K562 (cell line): ENCODE results near the gene PLPPR2. TPM values are rescaled to one million over a fixed set of nuclear protein-coding genes. Genes with fewer than 3 reads are reported as not detected.

Experiments
- ATF1 ChIP-seq, 2 experiments: fragments of 450-650 bp in 1 of 2; IDR thresholded peaks; 2 replicates each; pipeline ENCODE4 v1.6.1; 2016; ENCODE audit warnings: missing compliant biosample characterization in 1 of 2, missing genetic modification characterization in 1 of 2
- CHD7 ChIP-seq: fragments of 200-600 bp; sonication (generic); IDR thresholded peaks from one replicate; pipeline ENCODE4 v1.6.1; 2012; ENCODE audit warnings: mild to moderate bottlenecking, low read depth, low read length, inconsistent platforms
- FOXK2 ChIP-seq, 2 experiments: fragments of 450-650 bp; IDR thresholded peaks in 1 of 2; conservative IDR thresholded peaks in 1 of 2; 2 replicates each; pipeline ENCODE4 v1.6.1; 2016; ENCODE audit warnings: low read depth in 2 of 2, mild to moderate bottlenecking in 1 of 2
- KDM5B ChIP-seq: fragments of 200-600 bp; sonication (generic); IDR thresholded peaks from 2 replicates; pipeline ENCODE4 v1.6.1; 2012; ENCODE audit warnings: low read depth, mild to moderate bottlenecking, moderate library complexity, low read length, control low read depth, inconsistent platforms; ENCODE audit not compliant: insufficient replicate concordance
- MCM5 ChIP-seq: fragments of 450-650 bp; IDR thresholded peaks from 2 replicates; pipeline ENCODE4 v1.6.1; 2016; ENCODE audit warnings: low read depth
- NFRKB ChIP-seq: fragments of 450-650 bp; IDR thresholded peaks from 2 replicates; pipeline ENCODE4 v1.6.1; 2016; ENCODE audit warnings: low read depth
- NUFIP1 ChIP-seq: fragments of 450-650 bp; IDR thresholded peaks from 2 replicates; pipeline ENCODE4 v1.6.1; 2018; ENCODE audit not compliant: partially characterized antibody
- PTTG1 ChIP-seq: fragments of 450-650 bp; IDR thresholded peaks from 2 replicates; pipeline ENCODE4 v1.6.1; 2016; ENCODE audit warnings: low read depth, mild to moderate bottlenecking, missing genetic modification characterization, missing compliant biosample characterization
- SAFB2 ChIP-seq: fragments of 200-400 bp; formaldehyde crosslinking; IDR thresholded peaks from 2 replicates; pipeline ENCODE4 v1.6.1; 2018; ENCODE audit warnings: borderline replicate concordance, low read length, low read depth, moderate library complexity; ENCODE audit not compliant: severe bottlenecking
- SMAD1 ChIP-seq: fragments of 150-350 bp; IDR thresholded peaks from 2 replicates; pipeline ENCODE4 v1.6.1; 2014; ENCODE audit warnings: low read length, low read depth; ENCODE audit not compliant: partially characterized antibody
- ZC3H11A ChIP-seq: IDR thresholded peaks from 2 replicates; pipeline ENCODE4 v1.6.1; 2012; ENCODE audit warnings: low read depth, low read length, improper control_type of control experiment
- ZNF146 ChIP-seq: IDR thresholded peaks from one replicate; pipeline ENCODE4 v1.6.1; 2018; ENCODE audit warnings: missing compliant biosample characterization; ENCODE audit not compliant: unreplicated experiment
- ZNF431 ChIP-seq: sonication (generic); formaldehyde crosslinking; IDR thresholded peaks from 2 replicates; pipeline ENCODE4 v1.8.0; 2022; ENCODE audit warnings: mild to moderate bottlenecking, missing genetic modification reagents
- ZNF699 ChIP-seq: fragments of 250-450 bp; sonication (Bioruptor Pico); IDR thresholded peaks from 2 replicates; pipeline ENCODE4 v1.8.0; 2021; ENCODE audit warnings: mild to moderate bottlenecking, moderate library complexity; ENCODE audit not compliant: insufficient replicate concordance
- ZNF707 ChIP-seq: fragments of 250-450 bp; sonication (Bioruptor Pico); conservative IDR thresholded peaks from 2 replicates; pipeline ENCODE4 v1.8.0; 2022; ENCODE audit warnings: inconsistent platforms, mild to moderate bottlenecking, moderate library complexity
- ZNF77 ChIP-seq: fragments of 250-450 bp; sonication (Bioruptor Pico); IDR thresholded peaks from 2 replicates; pipeline ENCODE4 v1.5.0; 2020
- polyA plus RNA-seq, 8 experiments: library from polyadenylated mRNA; depleted of rRNA in 4 of 8; stranded (reverse) in 5 of 8; unstranded in 3 of 8; fragments of >200 nt; fragmentation: Nextera tagmentation in 2 of 8; fragmentation: Illumina TruSeq in 1 of 8; extraction: Ambion mirVana in 2 of 8; extraction: Trizol in 1 of 8; gene quantifications; 2 replicates each; pipeline versions ENCODE4 v1.2.1 to v1.2.3, GENCODE V29; 2011 to 2014; ENCODE audit warnings: inconsistent platforms in 1 of 8, missing spikeins in 1 of 8
- total RNA-seq, 7 experiments: library from RNA; depleted of rRNA in 6 of 7; stranded (reverse); fragments of >200 nt in 6 of 7; fragmentation: Illumina TruSeq in 2 of 7; extraction: Trizol in 2 of 7; gene quantifications; 2 replicates each; pipeline versions ENCODE4 v1.2.1 to v1.2.3, GENCODE V29; 2011 to 2021; ENCODE audit warnings: low replicate concordance in 1 of 7

PLPPR2 gene
- total and polyA plus RNA-seq, 9 of the 15 experiments (the other 6 are each of a cell fraction or from before 2014, with no cell fraction given): 0.49 to 15.9 (median 3.4) TPM

GRCh38 chr19:11378319-11379189 is 23.3 kb downstream of the PLPPR2 start (continued):
- TF ChIP-seq CHD7: peak; percentile 15
- TF ChIP-seq NFRKB: no peak
- TF ChIP-seq KDM5B: no peak
- TF ChIP-seq ZNF707 (CRISPR knock-in tag): no peak
- no peak for TF ChIP-seq ZNF431 (CRISPR knock-in tag)
- no peak for TF ChIP-seq FOXK2 (conservative IDR thresholded peaks at IDR 0.05 in 1 of 2, IDR thresholded peaks at IDR 0.05 in 1 of 2; ENCODE audit: low read depth in 2 of 2)
- TF ChIP-seq SAFB2: no peak
- TF ChIP-seq MCM5: no peak
- TF ChIP-seq ATF1 (CRISPR knock-in tag; IDR thresholded peaks at IDR 0.05): no peak
- peak; percentile 28; the same call in 1 of the 2 replicates for TF ChIP-seq ATF1 (tag; IDR thresholded peaks at IDR 0.05)
- no peak for TF ChIP-seq ZNF699
- no peak for TF ChIP-seq ZNF146 (CRISPR knock-in tag)
- TF ChIP-seq SMAD1: no peak
- TF ChIP-seq PTTG1 (tag): no peak
- no peak for TF ChIP-seq ZNF77 (CRISPR knock-in tag)
- TF ChIP-seq ZC3H11A: no peak
- no peak for TF ChIP-seq NUFIP1
